Sigmoid colon (tissue), 7 donors: ENCODE results near the gene ZFPL1. TPM values are rescaled to one million over a fixed set of nuclear protein-coding genes. Genes with fewer than 3 reads are reported as not detected.
A peak's percentile ranks its signal among the peaks of the same experiment; 100 is the strongest.

Experiments used
- DNase-seq: peaks from one replicate; pipeline ENCODE4 v3.0.0-alpha.2; 2019
- H3K27ac ChIP-seq, 4 donors: fragments of 200-600 bp; sonication (generic); one replicate each; pipeline ENCODE4 v1.5.1; 2016 to 2019; ENCODE audit warnings: mild to moderate bottlenecking in 1 of 4
- H3K27me3 ChIP-seq, 3 donors: fragments of 200-600 bp; sonication (generic); one replicate each; pipeline ENCODE4 v1.5.1; 2019; ENCODE audit warnings: mild to moderate bottlenecking in 1 of 3
- H3K36me3 ChIP-seq, 4 donors: fragments of 200-600 bp; sonication (generic); one replicate each; pipeline ENCODE4 v1.5.1; 2016 to 2019
- H3K4me1 ChIP-seq, 4 donors: fragments of 200-600 bp; sonication (generic); one replicate each; pipeline ENCODE4 v1.5.1; 2017 to 2019
- H3K4me3 ChIP-seq, 4 donors: fragments of 200-600 bp; sonication (generic); one replicate each; pipeline ENCODE4 v1.5.1; 2017 to 2019; ENCODE audit warnings: mild to moderate bottlenecking in 2 of 4, moderate library complexity in 1 of 4
- H3K9me3 ChIP-seq, 4 donors: fragments of 200-600 bp in 3 of 4; sonication (generic) in 3 of 4; one replicate each; pipeline versions ENCODE4 v1.5.1 to v1.6.1; 2013 to 2019
- CTCF ChIP-seq, 4 experiments: fragments of 450-650 bp in 3 of 4; fragments of 200-600 bp in 1 of 4; IDR thresholded peaks; one replicate each; pipeline ENCODE4 v1.5.1; 2016 to 2019; ENCODE audit warnings: antibody characterized with exemption in 4 of 4, mild to moderate bottlenecking in 3 of 4, moderate library complexity in 2 of 4
- EP300 ChIP-seq, 4 donors: sonication (generic); formaldehyde crosslinking; IDR thresholded peaks; one replicate each; pipeline ENCODE4 v1.6.1; 2017; ENCODE audit warnings: antibody characterized with exemption in 4 of 4
- POLR2A ChIP-seq, 2 donors: fragments of 450-650 bp; IDR thresholded peaks; one replicate each; pipeline ENCODE4 v1.6.1; 2016; ENCODE audit warnings: antibody characterized with exemption in 2 of 2, mild to moderate bottlenecking in 2 of 2, moderate library complexity in 2 of 2
- POLR2AphosphoS5 ChIP-seq, 4 donors: sonication (generic); formaldehyde crosslinking; IDR thresholded peaks; one replicate each; pipeline ENCODE4 v1.6.1; 2017; ENCODE audit warnings: antibody characterized with exemption in 4 of 4
- WGBS, 2 donors: extraction: QIAGEN DNeasy Blood & Tissue Kit; methylation state at CpG; one replicate each; pipeline ENCODE4 v1.1.7; 2013; 5-methylcytosine and 5-hydroxymethylcytosine counted together
- intact Hi-C: fragments of 100-400 bp; cut with DNase I; formaldehyde crosslinking; loops from one replicate; pipeline ENCODE4 v1.15.1; 2023
- polyA plus RNA-seq, 3 donors: library from polyadenylated mRNA; stranded (reverse); fragments of 200-250 nt; gene quantifications; one replicate each; pipeline ENCODE4 v1.2.3, GENCODE V29; 2013
- total RNA-seq, 4 donors: library from RNA; depleted of rRNA; stranded (reverse); fragments of >200 nt; gene quantifications; one replicate each; pipeline ENCODE4 v1.1.0, GENCODE V29; 2016
- donor health status: healthy with polysubstance abuse.
- donor health status: Bipolar disorder and iron deficiency.
- donor health status: healthy.

Gene ZFPL1
- total and polyA plus RNA-seq, 7 donors = 26.1 to 61.5 (median 38.8) TPM

- Histone ChIP-seq H3K27me3 (no peaks in the 10 kb centered on the region), H3K9me3 (no peaks in the 10 kb centered on the region), H3K4me1 (peaks cover 0 to 16% (median 13%) of the 10 kb centered on the region in 4 donors), H3K36me3 (peaks cover 0 to 12% (median 1%) of the 10 kb centered on the region in 4 donors), H3K4me3 (peak overlapping the region in 3 of 4 donors; percentile 84 to 97 (median 93)), H3K27ac (peak overlapping the region; percentile 90 to 95 (median 93))
- no peak for DNase-seq
- intact Hi-C loops = loop anchor here (5.0 kb wide), 1 partner anchor 83 kb away; the partner anchor contains the start of gene ARL2
- no peak for TF ChIP-seq EP300 (IDR thresholded peaks at IDR 0.05)
- TF ChIP-seq POLR2A (IDR thresholded peaks at IDR 0.05) = no peak
- no peak for TF ChIP-seq POLR2AphosphoS5 (IDR thresholded peaks at IDR 0.05)
- no peak for TF ChIP-seq CTCF (IDR thresholded peaks at IDR 0.05)
- WGBS, 2 donors = 81 to 87% methylated on average over 22 of the region's 22 CpGs
Observed at GRCh38 chr11:65095427-65095826, 11.4 kb downstream of the ZFPL1 start.

GRCh38 chr11:65095974-65096806, 12.2 kb downstream of the ZFPL1 start, which contains the start of gene VPS51:
Gene VPS51 (plus strand): TSS chr11:65096214. CDS start chr11:65096251, 37 bp downstream.
- intact Hi-C loops = loop anchor here (1.0 to 5.0 kb wide), 3 partner anchors 12 to 84 kb away; partner anchors contain the start of genes ARL2, CDCA5, TM7SF2 and ZFPL1
- peak; percentile 95 for DNase-seq

GRCh38 chr11:65096926-65097325, 12.9 kb downstream of the ZFPL1 start:
- peaks cover 0 to 12% (median 1%) of the 10 kb centered on the region in 4 donors for H3K36me3 ChIP-seq
- TF ChIP-seq POLR2A (IDR thresholded peaks at IDR 0.05) (no peak), EP300 (IDR thresholded peaks at IDR 0.05) (no peak), CTCF (IDR thresholded peaks at IDR 0.05) (no peak), POLR2AphosphoS5 (IDR thresholded peaks at IDR 0.05) (no peak)
- peaks cover 0 to 16% (median 13%) of the 10 kb centered on the region in 4 donors for H3K4me1 ChIP-seq
- peak overlapping the region; percentile 84 to 97 (median 91) for H3K4me3 ChIP-seq
- no peak for DNase-seq
- intact Hi-C loops = loop anchor here (1.0 to 5.0 kb wide), 3 partner anchors 13 to 85 kb away; partner anchors contain the start of genes ARL2, CDCA5, TM7SF2 and ZFPL1
- H3K9me3 ChIP-seq = no peaks in the 10 kb centered on the region
- 19 to 53% methylated on average over 8 of the region's 8 CpGs for WGBS, 2 donors
- H3K27me3 ChIP-seq = no peaks in the 10 kb centered on the region
- peak overlapping the region; percentile 90 to 95 (median 93) for H3K27ac ChIP-seq

More at GRCh38 chr11:65095974-65096806, 12.2 kb downstream of the ZFPL1 start, which contains the start of gene VPS51:
- WGBS, 2 donors = 1% methylated on average over 52 of the region's 52 CpGs
- H3K4me3 ChIP-seq = peak within 1 kb of the TSS; percentile 84 to 97 (median 91)
- H3K27ac ChIP-seq = peak within 1 kb of the TSS; percentile 90 to 95 (median 93)
- H3K27me3 ChIP-seq = no peaks in the 10 kb centered on the region
- no peak for TF ChIP-seq CTCF (IDR thresholded peaks at IDR 0.05)
- peak; percentile 35 to 41 for TF ChIP-seq POLR2A (IDR thresholded peaks at IDR 0.05)
- peak in 2 of 4 donors; percentile 30 to 44 for TF ChIP-seq EP300 (IDR thresholded peaks at IDR 0.05)
- peak; percentile 79 to 87 (median 82) for TF ChIP-seq POLR2AphosphoS5 (IDR thresholded peaks at IDR 0.05)
- no peaks in the 10 kb centered on the region for H3K9me3 ChIP-seq
- peaks cover 0 to 16% (median 13%) of the 10 kb centered on the region in 4 donors for H3K4me1 ChIP-seq
- peaks cover 0 to 12% (median 1%) of the 10 kb centered on the region in 4 donors for H3K36me3 ChIP-seq

GRCh38 chr11:65100674-65101350, 16.8 kb downstream of the ZFPL1 start:
- Histone ChIP-seq H3K4me3 (no peak overlapping the region), H3K4me1 (peaks cover 0 to 12% (median 10%) of the 10 kb centered on the region in 4 donors), H3K27ac (no peak overlapping the region), H3K27me3 (no peaks in the 10 kb centered on the region), H3K9me3 (no peaks in the 10 kb centered on the region), H3K36me3 (peaks cover 0 to 23% (median 1%) of the 10 kb centered on the region in 4 donors)
- WGBS, 2 donors = 90 to 94% methylated on average over 6 of the region's 6 CpGs
- TF ChIP-seq POLR2A (IDR thresholded peaks at IDR 0.05) = no peak
- TF ChIP-seq POLR2AphosphoS5 (IDR thresholded peaks at IDR 0.05) = no peak
- intact Hi-C loops = no loop called here
- DNase-seq = no peak
